GM19351 (cell line): ENCODE results near the gene RREB1.

ENCODE experiments used
- ATAC-seq: cut with Tn5 transposase; IDR thresholded peaks from one replicate; pipeline ENCODE4 v1.9.1; 2021; ENCODE audit warnings: mild to moderate bottlenecking, moderate library complexity; ENCODE audit not compliant: unreplicated experiment

Gene RREB1

DNA sequence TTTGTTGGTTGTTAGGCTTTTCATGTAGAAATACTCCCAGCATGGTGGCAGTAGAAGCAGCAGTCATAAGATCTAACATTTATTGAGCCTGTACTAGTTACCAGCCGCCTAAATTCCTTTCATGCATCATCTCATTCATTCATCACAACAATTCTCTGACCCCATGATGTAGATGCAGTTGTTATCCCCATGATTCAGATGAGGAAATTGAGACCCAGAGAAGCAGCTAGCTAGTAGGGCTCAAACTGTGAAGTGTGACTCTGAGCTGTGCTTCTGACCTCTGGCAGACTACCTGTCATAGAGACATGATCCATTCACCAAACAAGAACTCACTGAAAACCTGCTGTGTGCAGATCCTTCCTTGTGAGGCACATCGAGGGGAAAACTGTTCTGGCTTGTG lies 16.9 kb downstream of the RREB1 start:
- no peak for ATAC-seq

DNA sequence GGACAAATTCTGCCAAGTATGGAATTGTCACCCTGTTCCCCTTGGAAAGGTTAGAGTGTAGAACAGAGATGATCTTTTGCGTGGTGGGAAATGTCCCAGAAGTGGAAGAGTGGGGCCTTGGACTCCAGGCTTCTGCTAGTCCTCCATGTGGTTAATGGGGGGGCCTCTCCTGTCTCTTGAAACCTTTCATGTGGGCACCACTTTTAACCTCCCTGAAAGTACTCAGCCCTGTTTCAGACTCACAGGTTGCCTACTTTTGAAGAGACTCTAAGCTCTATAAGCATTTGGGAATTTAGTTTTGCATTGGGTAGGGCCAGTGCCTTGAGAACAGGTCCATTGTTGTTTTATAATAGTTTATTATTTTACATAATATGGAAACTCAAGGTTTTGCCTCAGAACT lies 17.5 kb downstream of the RREB1 start:
- no peak for ATAC-seq

DNA sequence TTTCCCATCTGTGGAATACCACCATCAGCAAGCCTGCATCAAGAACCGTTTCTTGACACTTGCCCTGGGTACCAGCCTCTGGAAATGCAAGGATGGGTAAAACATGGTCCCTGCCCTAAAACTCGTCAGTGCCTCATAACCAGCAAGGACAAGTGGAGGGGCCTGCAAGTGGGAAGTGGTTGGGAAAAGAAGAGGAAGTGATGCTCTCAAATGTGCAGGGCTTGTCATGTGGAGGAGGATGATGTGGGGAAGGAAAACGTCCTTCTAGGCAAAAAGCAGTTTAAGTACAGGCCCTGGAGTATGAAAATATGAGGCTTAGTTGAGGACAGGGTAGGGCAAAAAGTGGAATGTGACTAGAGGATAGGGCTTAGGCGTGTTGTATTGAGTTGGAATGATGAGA lies 19.0 kb downstream of the RREB1 start:
- ATAC-seq = no peak

DNA sequence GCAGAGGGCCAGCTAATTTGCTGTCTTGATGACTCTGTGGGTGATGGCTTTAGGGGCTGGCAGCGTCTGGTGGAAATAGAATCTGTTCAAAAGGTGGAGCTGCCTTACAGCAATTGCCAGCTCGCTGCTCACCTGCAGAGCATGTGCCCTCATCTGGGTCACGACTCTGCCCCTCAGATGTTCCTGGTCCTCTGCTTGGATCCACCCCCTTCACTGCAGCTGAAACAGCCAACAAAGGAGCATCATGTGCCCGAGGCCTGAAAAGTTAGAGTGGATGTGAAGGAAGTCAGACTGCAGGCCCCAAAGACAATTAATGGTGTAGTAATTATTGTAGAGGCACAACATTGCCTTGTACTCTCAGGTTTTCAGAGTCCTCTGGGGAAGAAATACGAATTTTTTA lies 19.9 kb downstream of the RREB1 start:
- ATAC-seq = no peak

DNA sequence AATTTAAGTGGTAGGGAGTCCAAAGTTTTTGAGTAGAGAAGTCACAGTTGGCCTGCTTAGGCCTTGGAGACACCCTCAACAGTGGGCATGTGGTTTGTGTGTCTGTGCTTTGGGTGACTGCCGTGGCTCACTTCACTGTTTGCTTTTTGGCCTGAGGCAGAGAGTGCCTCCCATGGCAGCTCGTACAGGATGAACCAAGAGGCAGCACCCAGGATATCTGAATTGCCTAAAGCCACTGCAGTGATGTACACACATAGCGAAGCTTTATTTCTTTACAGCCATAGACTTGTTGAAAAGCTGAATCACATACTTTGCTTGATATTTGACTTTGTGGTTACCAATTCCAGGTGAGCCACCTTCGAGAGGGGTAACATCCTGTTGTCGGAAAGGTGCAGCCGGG lies 21.6 kb downstream of the RREB1 start:
- no peak for ATAC-seq

DNA sequence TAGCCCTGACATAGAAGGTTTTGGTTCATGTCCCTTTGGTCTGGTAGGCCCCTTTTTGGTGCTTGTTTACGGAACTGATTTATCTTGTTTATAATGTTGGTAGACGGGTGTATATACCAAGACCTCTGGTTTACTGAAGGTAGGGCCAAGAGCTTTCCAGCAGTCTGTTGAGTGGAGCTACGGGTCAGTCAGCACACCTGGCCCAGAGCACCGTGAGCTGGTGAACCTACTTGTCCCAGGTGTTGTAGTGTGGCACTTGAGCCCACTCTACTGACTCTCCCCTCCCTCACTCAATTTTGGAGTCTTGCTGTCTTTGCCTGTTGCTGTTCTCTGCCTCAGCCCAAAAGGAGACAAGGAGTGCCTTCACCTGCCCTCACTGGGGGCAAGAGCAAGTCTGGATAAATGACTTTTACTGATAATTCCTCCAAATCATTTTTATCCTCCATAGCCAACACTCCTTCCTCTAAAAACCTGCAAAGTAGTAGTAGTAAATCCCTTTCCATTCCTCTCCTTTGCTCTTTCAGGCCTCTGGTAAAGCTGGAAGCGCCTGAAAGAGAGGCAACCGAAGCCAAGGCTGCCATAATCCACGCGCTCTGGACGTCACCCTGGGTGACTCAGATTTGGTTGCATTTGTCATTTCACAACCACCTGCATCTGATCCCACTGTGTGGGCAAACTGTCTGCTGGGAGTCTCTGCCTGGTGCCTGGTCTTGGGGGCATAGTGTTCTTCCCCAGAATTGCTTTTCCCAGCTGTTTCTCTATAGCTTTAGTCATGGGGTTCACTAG lies 22.2 kb downstream of the RREB1 start:
- no peak for ATAC-seq

DNA sequence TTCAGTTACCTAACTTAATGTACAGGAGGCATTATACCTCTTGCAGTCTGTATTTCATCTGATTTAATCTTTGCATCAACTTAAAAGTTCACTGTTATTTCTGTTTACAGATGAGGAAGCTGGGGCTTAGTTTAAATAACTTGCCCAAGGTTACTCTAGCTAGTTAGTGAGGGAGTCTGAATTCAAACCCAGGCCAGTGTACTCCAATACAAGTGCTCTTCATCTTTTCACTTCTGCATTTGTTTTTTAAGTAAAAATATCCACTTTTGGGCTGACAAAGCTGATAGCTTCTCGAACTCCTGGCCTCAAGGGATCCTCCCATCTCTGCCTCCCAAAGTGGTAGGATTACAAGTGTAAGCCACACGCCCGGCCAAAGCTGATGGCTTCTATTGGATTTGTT lies 23.6 kb downstream of the RREB1 start:
- no peak for ATAC-seq

DNA sequence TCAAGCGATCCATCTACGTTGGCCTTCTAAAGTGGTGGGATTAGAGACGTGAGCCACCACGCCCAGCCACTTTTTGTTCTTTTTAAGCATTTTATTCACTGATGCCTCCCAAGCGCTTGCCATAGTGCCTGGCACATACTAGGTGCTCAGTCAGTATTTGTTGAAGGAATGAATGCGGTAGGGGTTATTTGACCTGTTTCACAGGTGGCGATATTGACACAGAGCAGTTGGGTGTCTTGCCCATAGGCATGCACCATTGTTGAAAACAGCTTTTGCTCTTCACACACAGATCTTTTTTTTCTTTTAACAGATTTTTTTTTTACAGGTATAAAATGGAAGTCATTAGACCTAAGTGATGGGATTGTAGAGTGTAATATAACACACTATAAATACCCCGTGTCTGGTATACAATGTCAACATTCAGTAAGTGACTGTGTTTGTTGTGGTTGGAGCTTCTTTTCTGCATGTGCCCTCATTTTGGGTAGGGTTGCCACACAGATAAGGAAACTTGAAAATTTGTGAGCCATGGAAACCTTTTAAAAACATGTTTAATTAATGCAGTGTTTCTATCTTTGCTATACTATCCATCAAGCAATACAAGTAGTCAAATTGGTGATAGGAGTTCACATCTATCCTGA lies 24.8 kb downstream of the RREB1 start:
- ATAC-seq = no peak

DNA sequence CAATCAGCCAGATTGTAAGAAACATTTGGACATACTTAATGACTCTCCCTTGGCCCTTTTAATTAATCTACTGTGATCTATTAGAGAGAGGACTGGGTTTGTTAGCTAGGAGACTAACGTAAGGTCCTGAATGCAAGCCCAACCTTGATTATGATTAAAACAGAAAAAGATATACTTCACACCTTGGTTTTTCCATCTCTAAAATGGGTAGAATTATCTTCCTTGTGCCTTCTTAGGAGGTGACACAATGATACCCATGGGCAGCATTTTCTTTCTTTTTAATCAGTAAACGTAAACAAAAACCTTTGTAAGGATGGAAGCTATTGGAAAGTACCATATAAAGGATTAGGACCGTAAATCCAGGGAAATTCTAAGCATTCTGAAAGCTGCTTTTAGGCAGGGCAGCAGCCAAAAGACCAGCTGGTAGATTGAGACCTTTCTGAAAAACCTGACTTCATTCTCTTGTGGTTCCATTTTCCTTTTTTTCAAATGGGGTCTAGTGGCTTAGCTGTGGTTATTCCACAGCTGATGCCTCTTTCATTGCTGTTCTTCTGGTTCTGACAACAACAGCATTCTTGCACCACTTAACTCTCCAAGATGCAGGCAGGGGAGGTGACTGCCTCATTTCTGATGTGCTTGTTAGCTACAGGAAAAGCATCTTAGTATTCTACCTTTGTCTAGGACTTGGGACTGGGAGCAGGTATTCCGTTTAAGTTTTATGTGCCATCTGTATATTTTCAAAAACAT lies 27.4 kb downstream of the RREB1 start:
- peak; percentile 30 for ATAC-seq

DNA sequence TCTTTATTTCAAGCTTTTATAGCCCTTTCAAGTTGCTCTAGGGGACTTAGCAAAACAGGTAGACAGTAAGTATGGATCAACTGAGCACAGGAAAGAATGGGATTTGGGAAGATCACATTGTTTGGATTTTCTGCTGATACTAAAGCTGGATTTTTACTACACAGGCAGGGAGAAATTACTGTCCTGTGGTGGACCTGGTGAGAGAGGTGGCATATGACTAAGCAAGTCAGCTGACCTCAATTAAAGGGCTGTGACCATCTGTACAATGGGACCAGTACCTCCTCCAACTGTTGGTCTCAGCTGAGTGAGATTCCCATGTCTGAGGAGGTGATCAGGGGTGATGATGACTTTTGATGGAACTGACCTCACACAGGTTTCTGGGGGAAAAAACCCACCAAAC lies 28.0 kb downstream of the RREB1 start:
- ATAC-seq = peak; percentile 35

DNA sequence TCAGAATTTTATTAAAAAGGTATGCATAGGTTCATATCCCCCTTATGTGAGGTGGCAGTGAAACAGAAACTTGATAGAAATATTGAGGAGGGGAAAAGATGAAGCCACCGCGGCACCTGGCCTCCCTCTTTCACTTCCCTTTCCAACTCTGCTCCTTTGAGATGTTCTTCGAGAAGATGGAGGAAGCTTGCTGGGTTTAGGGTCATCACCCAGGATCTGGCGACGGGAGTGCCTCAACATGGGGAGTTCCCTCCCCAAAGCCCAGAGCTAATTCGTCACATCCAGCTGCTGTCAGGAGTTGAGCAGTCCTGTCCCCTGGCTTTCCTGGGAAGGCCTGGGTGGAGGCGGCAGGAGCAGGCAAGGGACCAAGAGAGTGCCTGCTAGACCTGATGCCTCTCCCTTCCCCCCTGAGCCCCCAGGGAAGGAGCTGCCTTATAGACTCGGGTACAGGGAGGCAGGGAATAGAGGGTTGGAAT lies 29.1 kb downstream of the RREB1 start:
- ATAC-seq = peak; percentile 34

DNA sequence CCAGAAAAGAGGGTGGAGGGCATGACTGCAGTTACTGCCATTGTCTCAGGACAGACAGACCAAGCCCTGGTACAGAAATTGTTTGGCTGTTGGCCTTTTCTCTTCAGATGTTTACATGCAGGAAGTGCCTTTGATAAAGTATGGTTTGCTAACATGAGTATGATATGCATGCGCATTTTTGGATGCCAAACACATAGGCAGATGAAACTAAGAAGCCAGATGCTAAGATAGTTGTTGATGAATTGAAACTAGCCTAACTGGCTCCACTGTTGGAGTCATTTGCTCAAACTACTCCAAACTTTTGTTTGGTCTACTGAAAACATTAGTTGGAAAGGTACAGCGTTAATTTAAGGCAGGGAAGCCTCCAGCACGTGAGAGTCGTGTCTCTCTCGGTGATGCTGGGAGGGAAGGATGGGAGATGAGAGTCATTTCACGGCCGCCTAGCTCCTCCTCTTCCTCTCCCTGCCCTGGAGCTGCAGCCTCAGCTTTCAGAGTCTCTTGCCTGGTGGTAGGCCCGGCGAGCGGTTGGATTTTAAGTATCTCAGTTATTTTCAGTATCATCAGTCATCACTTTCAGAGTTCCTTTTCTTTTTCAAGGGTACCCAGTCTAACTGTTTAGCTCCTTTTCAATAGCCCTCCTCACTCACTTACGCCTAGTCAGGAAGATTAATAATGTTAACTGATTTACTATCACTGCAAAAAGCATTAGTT lies 29.7 kb downstream of the RREB1 start:
- peak; percentile 45 for ATAC-seq

DNA sequence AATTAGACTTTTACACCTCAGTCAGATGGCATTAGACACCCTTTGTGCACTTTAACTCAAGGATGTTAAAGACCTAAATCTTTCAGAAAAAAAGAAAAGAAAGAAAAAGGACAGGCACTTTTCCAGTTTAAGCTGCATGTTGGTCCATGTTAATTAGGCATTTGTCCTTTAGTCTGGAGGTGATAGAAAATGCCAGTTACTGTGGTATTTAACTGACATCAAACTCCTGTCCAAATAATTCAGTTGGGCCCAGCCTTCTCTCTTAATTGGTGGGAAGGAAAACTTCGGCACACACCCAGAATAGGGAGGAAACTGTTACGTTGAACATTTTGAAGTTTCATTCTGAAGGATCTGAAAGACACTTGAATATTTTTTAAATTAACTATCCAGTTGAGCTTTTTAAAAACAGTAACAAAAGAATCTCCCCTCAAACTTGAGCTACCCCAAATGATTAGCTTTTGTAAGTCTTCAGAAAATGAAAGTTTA lies 30.3 kb downstream of the RREB1 start:
- ATAC-seq = no peak

DNA sequence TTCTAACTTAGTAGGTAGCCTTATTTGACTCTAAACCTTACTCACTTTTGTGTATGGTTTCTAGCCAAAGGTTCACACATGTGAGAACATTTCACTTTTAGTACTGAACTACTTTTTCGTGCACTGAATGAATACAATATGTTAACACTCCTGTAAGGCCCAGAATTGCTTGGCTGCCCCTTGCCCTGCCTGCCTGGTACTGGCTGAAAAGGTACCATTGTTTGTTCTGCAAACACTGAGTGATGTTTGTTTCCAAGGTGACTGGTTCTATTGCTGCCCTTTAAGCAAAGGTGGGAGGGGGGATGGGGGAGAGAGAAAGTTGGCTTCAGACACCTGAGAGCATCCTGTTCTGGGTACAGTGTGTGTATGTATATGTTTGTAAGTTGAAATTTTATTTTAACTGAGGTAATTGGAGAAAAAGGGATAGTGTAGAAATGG lies 31.2 kb downstream of the RREB1 start:
- no peak for ATAC-seq

DNA sequence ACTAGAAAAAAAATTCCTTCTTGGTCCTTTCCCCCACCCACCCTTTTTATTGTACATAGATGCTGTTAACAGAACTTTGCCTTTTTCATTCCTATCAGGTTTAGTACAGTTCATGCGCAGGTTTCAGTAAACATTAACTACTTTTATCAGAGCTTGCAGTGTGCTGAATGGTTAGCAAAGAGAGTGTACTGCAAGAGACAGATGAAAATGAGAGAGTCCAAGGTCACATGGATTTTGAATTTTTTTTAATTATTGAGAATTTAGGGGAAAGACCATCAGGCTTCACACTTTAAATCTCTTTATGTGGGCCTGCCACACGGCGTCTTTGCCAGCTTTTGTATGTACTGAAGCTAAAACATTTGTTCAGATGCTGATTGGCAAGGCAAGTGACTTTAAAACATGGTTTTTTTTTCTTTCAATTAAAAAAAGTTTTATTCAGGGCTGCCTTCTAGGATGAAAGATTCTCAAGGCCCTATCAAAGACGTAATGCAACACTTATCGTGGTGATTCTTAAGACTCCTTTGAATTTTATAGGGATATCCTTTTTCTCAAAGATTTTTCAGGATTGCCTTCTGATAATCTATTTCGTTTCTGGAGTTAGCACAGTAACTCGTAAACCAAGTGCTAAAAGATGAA lies 32.2 kb downstream of the RREB1 start:
- ATAC-seq = no peak

DNA sequence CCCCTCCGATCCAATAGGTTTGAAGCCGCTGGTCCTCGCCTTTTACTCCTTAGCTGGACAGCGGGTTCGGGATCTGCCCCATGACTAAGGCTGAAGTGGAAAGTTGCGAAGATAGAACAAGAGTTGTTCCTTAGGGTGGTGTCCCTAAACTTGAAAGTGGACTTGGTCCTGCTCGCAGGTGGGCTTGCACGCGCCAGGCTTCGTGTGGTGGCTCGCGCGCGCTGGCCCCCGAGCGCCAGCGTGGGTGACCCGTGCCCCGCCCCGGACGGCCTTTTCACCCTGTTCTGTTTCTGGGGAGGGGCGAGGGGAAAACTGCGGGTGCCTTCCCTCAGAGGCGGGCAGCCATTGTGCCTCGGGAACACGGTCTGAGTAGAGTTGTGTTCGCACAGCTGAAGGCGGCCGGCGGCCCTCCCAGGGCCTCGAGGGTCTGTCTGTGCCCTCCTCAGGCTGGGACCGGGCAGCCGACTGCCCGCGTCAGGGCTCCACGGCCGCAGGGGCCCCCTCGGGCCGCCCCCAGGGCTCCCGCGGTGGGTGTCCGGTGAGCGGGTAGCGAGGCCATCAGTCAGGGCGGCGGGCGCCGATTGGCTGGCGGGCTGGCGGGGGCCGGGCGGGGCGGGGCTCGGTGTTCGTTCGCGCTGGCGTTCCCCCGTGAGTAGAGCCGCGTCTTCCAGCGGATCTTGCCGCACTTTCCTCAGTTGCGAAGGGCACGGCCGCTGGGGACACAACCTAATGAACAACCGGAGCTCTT lies 33.0 kb downstream of the RREB1 start:
- ATAC-seq = peak; percentile 61

DNA sequence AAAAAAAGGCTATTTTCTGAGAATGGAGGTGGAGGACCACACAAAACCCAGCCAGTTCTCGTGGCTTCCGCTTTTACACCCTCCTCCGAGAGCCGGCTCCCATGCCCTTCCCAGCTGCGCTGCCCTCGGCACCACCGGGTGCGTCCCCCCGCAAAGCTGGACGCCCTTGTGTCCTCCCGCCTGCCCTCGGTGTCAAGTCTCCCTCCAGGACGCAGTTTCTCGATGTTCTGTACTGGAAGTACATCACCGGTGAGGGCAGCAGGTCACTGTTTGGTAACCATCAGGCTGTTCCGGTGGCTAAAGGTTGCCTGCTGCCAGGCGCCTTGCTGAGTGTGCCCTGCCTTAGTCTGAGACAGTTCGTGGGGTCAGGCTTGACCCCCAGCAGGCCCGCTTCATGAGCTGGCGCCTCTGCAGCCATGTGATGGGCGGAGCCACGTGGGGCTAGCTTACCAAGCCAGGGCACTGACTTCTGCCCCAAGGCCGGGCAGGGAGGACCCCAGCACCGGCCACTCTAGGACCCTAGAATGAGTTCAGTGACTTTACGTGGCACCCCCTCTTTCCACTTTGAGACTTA lies 34.6 kb downstream of the RREB1 start:
- no peak for ATAC-seq

DNA sequence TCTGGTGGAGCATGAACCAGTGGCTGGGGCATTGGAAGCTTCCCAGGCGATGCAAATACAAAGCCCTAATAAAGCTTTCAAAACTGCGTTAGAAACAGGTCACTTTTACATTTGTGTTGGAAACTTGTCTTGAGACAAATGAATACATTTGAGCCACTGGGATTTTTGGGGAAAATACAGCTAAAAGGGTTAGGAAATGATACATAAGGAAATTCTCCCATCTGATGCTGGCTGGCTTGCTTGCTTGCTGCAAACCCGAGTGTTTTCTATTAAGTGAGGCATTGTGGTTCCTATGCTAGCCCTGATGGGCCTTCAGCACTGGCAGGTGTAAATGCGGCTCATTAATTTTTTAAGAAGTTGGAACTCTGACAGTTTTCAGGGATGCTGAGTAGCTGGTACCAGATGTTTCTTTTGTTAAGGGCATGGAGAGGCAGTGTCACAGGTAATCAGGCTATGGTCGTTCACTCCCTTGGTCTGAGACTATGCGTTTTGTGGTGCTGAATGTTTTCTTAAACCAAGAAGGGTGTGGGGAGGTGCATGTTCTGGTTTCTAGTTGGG lies 35.2 kb downstream of the RREB1 start:
- ATAC-seq = no peak

DNA sequence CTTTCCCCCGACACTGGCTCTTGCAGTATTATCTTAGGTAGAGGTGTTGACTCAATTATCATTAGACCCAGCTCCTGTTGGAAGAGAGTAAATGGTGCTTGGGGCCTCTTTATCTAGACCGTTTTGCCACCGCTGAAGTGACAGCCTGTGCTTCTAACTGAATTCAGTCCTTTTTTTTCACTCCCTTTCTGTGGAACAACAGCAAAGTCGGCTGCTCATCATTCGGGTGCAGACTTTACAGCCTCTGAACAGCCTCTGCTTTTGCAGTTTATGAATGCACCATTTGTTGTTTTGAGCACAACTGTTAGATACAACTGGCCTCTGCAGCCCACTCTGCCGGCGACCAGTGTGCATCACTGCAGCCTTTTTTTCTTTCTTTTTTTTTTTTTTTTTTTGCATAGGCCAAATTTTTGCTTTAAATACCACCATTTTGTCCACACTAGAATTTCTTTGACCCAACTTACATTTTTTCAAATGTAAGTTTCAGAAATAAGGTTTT lies 35.8 kb downstream of the RREB1 start:
- no peak for ATAC-seq
